ENCODE results near the gene CCDC85C.

GRCh38 chr14:99479160-99479905 lies 124.7 kb downstream of the CCDC85C start:
- TF ChIP-seq POLR2A (IDR thresholded peaks at IDR 0.05), result no peak
- no peak for TF ChIP-seq CTCF (IDR thresholded peaks at IDR 0.05)
- TF ChIP-seq EP300 (IDR thresholded peaks at IDR 0.05), result no peak
